Activated naive CD8-positive, alpha-beta T cell treated with anti-CD3 and anti-CD28 coated beads, Interleukin-2, amount 50 U/mL, for 24 hours (primary cell): Measurements from ENCODE around the gene FRAT2.

ENCODE experiments used
- ATAC-seq: fragments of 150-1000 bp; cut with Tn5 transposase; one replicate; pipeline ENCODE4 v1.10.0; 2021
- DNase-seq: peaks from one replicate; pipeline ENCODE4 v3.0.0; 2021
- H3K27ac Mint-ChIP-seq: one replicate; pipeline ENCODE4 v1.8.0; 2021; ENCODE audit warnings: mild to moderate bottlenecking, mixed read lengths
- H3K27me3 Mint-ChIP-seq: one replicate; pipeline ENCODE4 v1.8.0; 2021; ENCODE audit warnings: mixed read lengths
- H3K36me3 Mint-ChIP-seq: one replicate; pipeline ENCODE4 v1.8.0; 2021; ENCODE audit warnings: low read depth, mixed read lengths
- H3K4me1 Mint-ChIP-seq: one replicate; pipeline ENCODE4 v1.8.0; 2021; ENCODE audit warnings: mixed read lengths
- H3K4me3 Mint-ChIP-seq: one replicate; pipeline ENCODE4 v1.8.0; 2021; ENCODE audit warnings: mild to moderate bottlenecking, moderate library complexity, mixed read lengths
- H3K9me3 Mint-ChIP-seq: one replicate; pipeline ENCODE4 v1.8.0; 2021; ENCODE audit warnings: mixed read lengths

Gene FRAT2

DNA sequence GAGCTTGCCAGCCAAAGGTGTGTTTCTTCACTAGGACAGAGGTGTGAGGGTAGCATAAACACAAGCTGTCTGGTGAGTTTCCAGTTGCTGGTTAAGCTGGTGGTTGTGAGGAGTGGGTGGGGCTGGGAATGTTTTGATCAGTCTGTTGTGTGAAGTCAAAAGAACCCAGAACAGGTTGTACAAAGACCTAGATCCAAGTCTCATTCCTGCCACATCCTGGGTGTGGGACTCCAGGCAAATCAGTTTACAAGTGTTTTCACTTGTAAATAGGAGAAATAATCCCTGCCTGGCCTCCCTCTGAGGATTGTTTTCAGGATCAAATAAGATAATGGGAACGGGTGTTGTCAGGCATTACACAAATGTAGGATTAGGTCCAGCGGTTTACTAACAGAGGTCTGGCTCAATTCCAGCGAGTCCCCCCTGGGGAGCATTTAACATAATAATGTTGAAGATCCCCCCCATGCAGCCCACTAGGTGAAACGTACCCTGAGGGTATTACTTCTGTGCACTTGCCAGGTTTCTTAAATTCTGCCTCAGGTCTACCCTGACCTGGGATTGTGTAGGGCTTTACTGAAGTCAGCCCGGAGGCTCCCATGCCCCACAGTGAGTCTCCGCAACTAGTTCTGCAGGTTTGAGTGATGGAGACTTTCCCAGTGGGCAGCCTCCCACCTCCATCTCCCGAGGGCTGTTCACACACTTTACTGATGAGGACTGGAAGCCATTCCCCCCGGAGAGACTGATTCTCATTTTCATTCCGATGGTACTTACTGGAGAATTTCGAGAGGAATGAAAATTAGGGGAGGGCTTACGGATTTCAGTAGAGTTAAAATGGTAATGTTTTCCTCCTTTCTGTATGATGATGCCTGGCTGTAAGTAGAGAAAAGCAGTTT is 2.7 kb upstream of the FRAT2 start:
- no peaks in the 10 kb centered on the region for H3K36me3 Mint-ChIP-seq
- H3K9me3 Mint-ChIP-seq: no peaks in the 10 kb centered on the region
- peak overlapping the region; percentile 29 for H3K27ac Mint-ChIP-seq
- ATAC-seq (no peak), DNase-seq (no peak)
- H3K27me3 Mint-ChIP-seq: no peaks in the 10 kb centered on the region
- H3K4me3 Mint-ChIP-seq: peak overlapping the region; percentile 28
- H3K4me1 Mint-ChIP-seq: peaks cover 29% of the 10 kb centered on the region

DNA sequence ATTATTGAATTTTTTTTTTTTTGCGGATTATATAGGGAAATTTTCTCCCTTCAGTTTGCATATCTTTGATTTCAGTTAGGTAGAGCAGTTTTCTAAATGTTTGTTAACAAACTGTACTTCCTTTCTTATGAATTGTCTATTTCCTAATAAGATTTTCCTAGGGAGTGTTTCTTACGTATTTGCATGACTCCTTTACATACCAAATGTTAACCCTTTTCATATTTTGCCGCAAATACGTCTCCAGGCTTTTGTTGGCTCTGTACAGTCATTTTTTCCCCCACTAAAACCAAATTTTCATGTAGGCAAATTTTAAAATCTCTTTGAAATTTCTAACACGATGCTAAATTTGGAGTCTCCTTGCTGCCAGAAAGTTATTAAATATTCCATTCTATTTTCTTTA is 1.9 kb upstream of the FRAT2 start:
- no peaks in the 10 kb centered on the region for H3K9me3 Mint-ChIP-seq
- DNase-seq: no peak
- no peaks in the 10 kb centered on the region for H3K27me3 Mint-ChIP-seq
- H3K4me1 Mint-ChIP-seq: peaks cover 35% of the 10 kb centered on the region
- ATAC-seq: no peak
- peak overlapping the region; percentile 29 for H3K27ac Mint-ChIP-seq
- peak overlapping the region; percentile 28 for H3K4me3 Mint-ChIP-seq
- no peaks in the 10 kb centered on the region for H3K36me3 Mint-ChIP-seq

DNA sequence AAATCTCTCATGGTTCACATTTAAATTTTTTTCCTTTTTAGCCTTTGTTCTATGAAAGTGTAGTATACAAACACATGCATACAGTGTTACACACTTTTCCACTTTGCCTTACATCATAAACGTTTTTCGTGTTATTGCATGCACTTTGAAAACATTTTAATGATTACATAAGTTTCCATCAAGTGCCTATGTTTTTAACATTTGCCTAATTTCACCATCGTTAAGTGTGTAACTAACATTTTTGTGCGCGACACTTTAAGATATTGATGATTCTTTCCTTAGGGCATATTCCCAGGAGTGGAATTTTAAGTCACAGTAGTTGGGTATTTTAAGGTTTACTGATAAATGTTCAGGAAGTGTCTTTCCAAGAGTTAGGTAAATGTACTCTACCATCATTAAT is 1.5 kb upstream of the FRAT2 start:
- DNase-seq (no peak), ATAC-seq (no peak)
- Mint-ChIP-seq H3K4me1 (peaks cover 40% of the 10 kb centered on the region), H3K27ac (peak overlapping the region; percentile 74), H3K9me3 (no peaks in the 10 kb centered on the region), H3K4me3 (peak overlapping the region; percentile 56), H3K27me3 (no peaks in the 10 kb centered on the region), H3K36me3 (peaks cover 1% of the 10 kb centered on the region)

DNA sequence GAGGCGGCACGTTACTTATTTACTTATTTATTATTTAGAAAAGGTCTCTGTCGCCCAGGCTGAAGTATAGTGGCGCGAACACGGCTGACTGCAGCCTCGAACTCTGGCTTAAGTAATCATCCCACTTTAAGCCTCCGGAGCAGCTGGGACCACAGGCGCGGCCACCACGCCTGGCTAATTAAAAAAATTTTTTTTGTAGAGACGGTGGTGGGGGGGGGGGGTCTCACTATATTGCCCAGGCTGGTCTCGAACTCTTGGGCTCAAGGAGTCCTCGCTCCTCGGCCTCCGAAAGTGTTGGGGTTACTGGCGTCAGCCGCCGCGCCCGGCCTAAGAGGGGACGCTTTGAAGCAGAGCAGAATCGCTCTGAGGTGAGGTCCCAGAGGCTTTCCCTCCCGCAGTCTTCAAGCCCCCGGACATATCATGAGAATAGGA is 675 bp upstream of the FRAT2 start:
- H3K9me3 Mint-ChIP-seq: no peaks in the 10 kb centered on the region
- H3K4me3 Mint-ChIP-seq: peak overlapping the region; percentile 71
- peaks cover 41% of the 10 kb centered on the region for H3K4me1 Mint-ChIP-seq
- H3K36me3 Mint-ChIP-seq: peaks cover 1% of the 10 kb centered on the region
- DNase-seq (peak; percentile 25), ATAC-seq (no peak)
- H3K27me3 Mint-ChIP-seq: no peaks in the 10 kb centered on the region
- H3K27ac Mint-ChIP-seq: no peak overlapping the region

DNA sequence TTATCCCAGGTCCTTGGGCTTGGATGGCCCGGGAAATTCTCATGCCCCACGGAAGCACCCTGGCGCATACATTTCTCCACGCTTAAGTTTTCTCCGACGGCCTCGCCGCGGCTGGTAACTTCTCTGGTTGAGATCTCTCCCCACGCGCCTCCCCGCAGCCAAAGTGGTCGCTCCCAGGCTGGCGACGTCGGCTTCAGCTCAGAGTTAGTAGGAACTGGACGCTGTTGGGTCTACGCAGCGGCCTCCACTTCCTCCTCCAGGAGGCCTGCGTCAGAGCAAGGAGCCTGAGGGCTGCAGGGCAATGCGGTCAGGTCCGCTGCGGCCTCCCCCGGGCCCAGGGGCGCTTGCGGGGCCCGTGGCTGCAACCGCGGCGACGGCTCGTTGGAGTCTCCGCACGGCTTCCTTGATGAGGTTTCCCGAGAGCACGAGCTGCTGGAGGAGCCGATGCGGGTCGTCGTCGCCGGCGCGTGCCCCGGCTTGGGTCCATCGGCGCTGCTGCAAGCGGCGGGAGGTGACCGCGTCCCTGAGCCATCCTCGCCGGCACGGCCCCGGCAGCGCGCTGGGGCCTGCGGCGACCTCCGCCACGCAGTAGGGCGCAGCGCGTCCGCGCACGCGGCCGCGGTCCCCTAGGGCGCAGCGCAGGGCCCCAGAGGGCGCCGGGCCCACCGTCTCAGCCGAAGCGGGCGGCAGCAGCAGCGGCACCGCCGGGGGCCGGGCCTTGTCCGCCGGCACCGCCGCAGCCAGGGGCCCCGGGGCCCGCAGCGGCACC is 744 bp downstream of the FRAT2 start:
- Mint-ChIP-seq H3K27me3 (no peaks in the 10 kb centered on the region), H3K36me3 (peaks cover 11% of the 10 kb centered on the region), H3K4me3 (peak overlapping the region; percentile 87), H3K9me3 (no peaks in the 10 kb centered on the region), H3K4me1 (peaks cover 52% of the 10 kb centered on the region), H3K27ac (peak overlapping the region; percentile 85)
- DNase-seq: peak; percentile 55
- ATAC-seq: peak; percentile 37

DNA sequence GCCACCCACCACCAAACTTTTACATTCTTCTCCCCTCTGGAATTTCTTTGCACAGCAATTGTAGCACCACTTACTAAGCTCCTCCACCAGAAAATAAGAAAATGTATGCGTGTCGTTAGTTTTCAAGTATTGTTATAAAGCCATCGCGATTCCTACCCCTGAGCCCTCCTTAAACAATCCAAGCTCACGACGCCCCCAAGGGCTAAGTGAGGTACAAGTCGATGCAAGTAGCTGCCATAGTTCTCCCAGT is 1.3 kb downstream of the FRAT2 start:
- H3K9me3 Mint-ChIP-seq: no peaks in the 10 kb centered on the region
- peak overlapping the region; percentile 85 for H3K27ac Mint-ChIP-seq
- H3K36me3 Mint-ChIP-seq: peaks cover 12% of the 10 kb centered on the region
- no peaks in the 10 kb centered on the region for H3K27me3 Mint-ChIP-seq
- peak overlapping the region; percentile 87 for H3K4me3 Mint-ChIP-seq
- H3K4me1 Mint-ChIP-seq: peaks cover 57% of the 10 kb centered on the region
- DNase-seq (no peak), ATAC-seq (no peak)

DNA sequence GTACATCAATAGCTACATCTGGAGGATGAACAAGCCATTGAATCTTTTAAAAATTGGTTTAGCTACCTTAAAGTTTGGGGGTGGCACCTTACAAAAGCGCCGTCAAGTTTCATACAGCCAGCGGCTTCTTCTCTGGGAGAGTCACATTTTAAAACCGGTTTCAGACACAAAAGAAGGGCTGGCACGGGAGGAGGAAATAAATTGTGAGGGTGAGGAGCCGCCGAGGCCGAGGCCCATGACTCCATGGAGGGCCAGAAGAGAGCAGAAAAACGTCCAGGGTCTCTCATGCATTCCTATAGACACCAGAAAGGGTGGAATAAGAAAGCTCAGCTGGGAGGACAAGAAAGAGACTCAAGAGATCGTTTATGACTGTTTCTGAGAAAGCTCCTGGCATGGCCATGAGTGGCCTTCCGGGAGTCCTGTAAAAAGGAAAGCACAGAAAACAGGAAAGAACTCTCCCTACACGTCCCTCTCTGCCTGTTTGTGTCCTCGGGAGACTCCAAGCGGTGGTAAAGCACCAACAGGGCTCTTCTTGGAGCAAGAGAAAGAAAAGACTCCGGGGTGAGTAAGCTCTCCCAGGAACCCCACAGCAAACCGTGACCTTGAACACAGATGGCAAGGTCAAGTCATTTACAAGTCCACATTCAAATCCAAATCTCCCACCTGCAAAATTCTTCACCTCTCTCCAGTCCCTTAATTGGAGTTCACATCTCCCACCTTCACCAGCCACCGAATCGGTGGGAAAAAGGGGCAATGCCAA is 1.8 kb downstream of the FRAT2 start:
- Mint-ChIP-seq H3K4me3 (peak overlapping the region; percentile 87), H3K27me3 (no peaks in the 10 kb centered on the region), H3K4me1 (peaks cover 62% of the 10 kb centered on the region), H3K27ac (peak overlapping the region; percentile 85), H3K9me3 (no peaks in the 10 kb centered on the region), H3K36me3 (peaks cover 12% of the 10 kb centered on the region)
- ATAC-seq (no peak), DNase-seq (no peak)

DNA sequence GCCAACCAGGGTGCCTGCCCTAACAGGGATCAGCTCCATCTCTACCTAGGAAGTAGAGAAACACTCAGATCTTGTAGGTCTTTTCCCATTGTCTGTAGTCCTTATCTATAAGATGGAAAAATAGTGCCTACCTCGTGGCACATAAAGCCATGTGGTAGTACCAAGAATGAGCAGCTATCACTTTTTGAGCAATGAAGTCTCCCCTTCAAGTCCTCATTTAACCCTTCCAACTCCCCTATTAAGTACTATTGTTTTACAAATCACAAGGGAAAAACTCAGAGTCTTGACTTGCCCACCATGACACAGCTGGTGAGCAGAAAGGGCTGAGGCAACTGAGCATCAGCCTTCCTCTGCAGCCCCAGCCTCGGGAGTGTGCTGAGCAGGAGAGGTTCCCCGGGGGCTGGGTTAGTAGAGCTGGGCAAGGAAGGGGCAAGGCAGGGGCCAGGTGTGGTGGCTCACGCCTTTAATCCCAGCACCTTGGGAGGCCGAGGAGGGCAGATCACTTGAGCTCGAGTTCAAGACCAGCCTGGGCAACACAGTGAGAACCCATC is 3.3 kb downstream of the FRAT2 start:
- Mint-ChIP-seq H3K27me3 (no peaks in the 10 kb centered on the region), H3K9me3 (no peaks in the 10 kb centered on the region), H3K4me1 (peaks cover 66% of the 10 kb centered on the region), H3K36me3 (peaks cover 12% of the 10 kb centered on the region), H3K27ac (peak overlapping the region; percentile 47), H3K4me3 (peak overlapping the region; percentile 32)
- ATAC-seq (no peak), DNase-seq (no peak)

DNA sequence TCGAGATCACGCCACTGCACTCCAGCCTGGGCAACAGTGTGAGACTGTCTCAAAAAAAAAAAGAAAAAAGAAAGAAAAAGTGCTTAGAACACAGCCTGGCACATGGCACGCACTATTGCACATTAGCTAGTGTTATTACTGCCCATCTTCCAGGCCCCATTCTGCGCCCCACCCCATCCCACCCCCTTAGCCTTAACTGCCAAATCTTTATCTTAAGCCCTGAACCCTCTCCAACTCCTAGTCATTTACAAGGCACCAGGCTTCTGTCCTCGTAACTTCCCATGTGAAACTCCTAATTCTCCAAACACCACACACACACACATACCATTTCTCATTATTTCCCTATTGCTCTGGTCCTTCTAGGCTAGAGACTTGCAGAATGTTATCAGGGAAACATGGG is 4.8 kb downstream of the FRAT2 start:
- Mint-ChIP-seq H3K4me3 (no peak overlapping the region), H3K36me3 (peaks cover 12% of the 10 kb centered on the region), H3K27me3 (no peaks in the 10 kb centered on the region), H3K4me1 (peaks cover 58% of the 10 kb centered on the region), H3K27ac (no peak overlapping the region), H3K9me3 (no peaks in the 10 kb centered on the region)
- DNase-seq (no peak), ATAC-seq (no peak)

DNA sequence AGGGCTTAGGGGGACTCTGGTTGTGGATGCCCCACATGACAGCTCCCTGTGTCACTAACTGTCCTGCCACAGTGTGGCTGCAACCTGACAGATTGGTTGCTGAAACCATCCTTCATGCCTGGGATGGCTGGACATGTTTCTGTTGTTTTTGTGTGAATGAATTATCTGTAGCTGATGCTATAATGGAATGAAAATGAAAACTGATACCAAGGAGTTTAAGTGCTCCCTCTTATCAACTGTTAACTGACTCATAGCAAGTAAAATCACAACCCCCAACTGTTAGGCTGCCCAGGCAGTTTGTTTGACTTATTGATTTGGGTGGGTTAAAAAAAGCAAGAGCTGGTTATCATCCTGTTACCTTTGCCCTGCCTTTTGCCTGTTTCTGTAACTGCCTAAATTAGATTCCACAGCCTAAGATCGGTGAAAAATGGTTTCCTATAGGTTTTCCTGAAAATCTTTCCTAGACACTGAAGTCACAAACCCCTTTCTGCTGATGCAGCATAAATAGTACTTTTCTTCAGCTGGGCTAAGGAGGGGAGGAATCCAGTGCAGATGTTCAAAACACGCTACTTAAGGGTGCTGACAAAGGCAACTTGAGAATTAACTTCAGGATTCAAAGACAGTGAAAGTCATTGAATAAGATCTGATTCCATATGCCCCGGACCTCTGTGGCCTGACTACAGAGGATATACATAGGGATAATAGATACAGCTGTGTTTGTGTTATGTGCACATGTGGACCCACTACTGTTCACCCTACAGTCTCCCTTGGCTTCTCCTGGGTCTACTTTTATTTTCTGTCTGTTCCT is 5.7 kb downstream of the FRAT2 start:
- peak; percentile 25 for ATAC-seq
- Mint-ChIP-seq H3K9me3 (no peaks in the 10 kb centered on the region), H3K4me1 (peaks cover 58% of the 10 kb centered on the region), H3K4me3 (no peak overlapping the region), H3K27ac (peak overlapping the region; percentile 30), H3K27me3 (no peaks in the 10 kb centered on the region), H3K36me3 (peaks cover 12% of the 10 kb centered on the region)
- DNase-seq: no peak

DNA sequence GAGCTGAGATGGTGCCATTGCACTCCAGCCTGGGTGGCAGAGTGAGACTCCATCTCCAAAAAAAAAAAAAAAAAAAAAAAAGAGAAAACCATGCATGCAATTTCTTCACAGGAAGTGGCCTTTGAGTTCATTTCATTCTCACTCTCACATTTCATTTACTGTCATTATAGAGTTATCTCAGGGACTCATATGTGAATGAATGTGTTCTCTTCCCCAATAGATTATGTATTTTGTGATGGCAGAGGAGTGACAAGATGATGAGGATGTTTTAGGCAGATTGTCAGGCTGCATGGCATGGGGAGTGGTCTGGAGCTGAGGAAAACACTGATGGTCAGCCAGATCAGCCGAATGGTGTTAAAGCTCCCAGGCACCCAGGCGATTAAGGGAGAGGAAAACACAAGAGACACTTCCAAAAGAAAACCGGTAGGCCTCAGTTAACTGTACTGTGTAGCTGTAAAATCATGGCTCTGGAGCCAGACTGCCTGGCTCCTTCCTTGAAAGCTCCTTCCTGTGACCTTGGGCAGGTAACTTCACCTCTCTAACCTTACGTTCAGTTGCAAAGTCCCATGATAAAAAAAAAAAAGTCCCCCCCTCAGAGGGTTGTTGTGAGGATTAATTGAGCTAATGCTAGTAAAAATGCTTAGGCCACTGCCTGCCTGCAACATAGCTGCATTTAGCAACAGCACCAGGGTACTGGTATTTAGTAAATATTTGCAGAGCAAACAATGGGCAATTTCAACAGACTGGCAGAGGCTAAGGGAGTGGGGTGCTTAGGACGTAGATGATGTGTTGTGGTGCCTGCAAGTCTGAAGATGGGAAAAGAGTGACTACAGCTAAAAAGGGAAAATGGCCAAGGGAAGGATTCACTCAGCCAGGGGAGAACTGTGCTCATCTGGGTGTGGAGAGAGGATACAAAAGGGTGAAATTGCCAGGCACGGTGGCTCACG is 6.9 kb downstream of the FRAT2 start:
- Mint-ChIP-seq H3K4me1 (peaks cover 48% of the 10 kb centered on the region), H3K4me3 (no peak overlapping the region), H3K9me3 (no peaks in the 10 kb centered on the region), H3K27me3 (no peaks in the 10 kb centered on the region), H3K36me3 (peaks cover 12% of the 10 kb centered on the region), H3K27ac (peak overlapping the region; percentile 41)
- DNase-seq (no peak), ATAC-seq (no peak)

DNA sequence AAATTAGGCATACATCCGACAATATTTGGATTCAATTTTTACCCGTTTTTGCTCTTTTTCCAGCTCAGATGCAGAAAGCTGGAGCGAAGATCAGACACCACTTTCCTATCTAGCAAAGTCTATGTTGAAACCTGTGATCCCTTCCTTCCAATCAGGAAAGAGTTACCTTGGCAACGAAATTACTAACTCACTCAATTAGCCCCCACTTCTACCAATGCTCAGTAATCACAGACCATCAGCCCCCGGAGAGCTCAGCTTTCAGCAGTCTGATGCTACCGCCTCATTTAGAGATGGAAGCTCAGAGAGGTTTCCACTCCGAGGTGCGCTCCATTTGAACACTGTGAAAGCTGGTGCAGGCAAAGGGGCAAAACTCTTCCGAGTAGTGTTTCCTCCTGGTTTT is 8.8 kb downstream of the FRAT2 start:
- H3K9me3 Mint-ChIP-seq: no peaks in the 10 kb centered on the region
- H3K4me3 Mint-ChIP-seq: no peak overlapping the region
- peaks cover 10% of the 10 kb centered on the region for H3K36me3 Mint-ChIP-seq
- no peak for ATAC-seq
- no peaks in the 10 kb centered on the region for H3K27me3 Mint-ChIP-seq
- peaks cover 44% of the 10 kb centered on the region for H3K4me1 Mint-ChIP-seq
- no peak for DNase-seq
- H3K27ac Mint-ChIP-seq: no peak overlapping the region

DNA sequence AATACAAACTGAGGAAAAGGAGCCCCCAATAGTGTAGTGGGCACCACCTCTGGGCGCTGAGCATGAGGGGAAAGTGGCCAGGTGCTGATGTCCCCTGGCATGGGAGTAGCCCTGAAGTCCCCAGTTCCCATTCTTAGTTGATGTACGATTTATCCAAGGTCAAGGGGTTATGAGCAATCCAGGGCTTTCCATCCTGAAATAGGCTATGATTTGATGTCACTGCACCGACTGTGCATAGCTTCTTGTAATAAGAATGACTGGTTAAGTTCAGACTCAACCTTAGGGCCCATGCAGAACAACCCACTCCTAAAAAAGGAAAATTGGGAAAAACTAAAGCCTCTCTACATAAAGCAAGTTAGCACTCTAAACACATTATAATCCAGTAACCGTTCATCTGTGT is 11.0 kb downstream of the FRAT2 start:
- no peaks in the 10 kb centered on the region for H3K36me3 Mint-ChIP-seq
- no peak for ATAC-seq
- H3K4me3 Mint-ChIP-seq: no peak overlapping the region
- no peak for DNase-seq
- H3K27me3 Mint-ChIP-seq: no peaks in the 10 kb centered on the region
- H3K4me1 Mint-ChIP-seq: peaks cover 42% of the 10 kb centered on the region
- no peaks in the 10 kb centered on the region for H3K9me3 Mint-ChIP-seq
- no peak overlapping the region for H3K27ac Mint-ChIP-seq
